MCF 10A (cell line): ENCODE data around the gene SLC5A3. TPM values are rescaled to one million over a fixed set of nuclear protein-coding genes. Genes with fewer than 3 reads are reported as not detected.
A peak's percentile ranks its signal among the peaks of the same experiment; 100 is the strongest.

Experiments
- BruUV-seq: library from RNA; stranded (reverse); fragments of 400-500 nt; replicated peaks from 2 replicates; lab custom pipeline; 2021; lab: Mats Ljungman, UMichigan
- CTCF ChIA-PET: fragments of 300-600 bp; sonication (Branson Sonifier 250); formaldehyde crosslinking; extraction: SDS; loops from one replicate; lab custom pipeline; 2021; ENCODE audit warnings: antibody characterized with exemption, inconsistent platforms; lab: Yijun Ruan, JAX
- POLR2A ChIA-PET: fragments of 300-600, 350-650 bp; sonication (Branson Sonifier 250); formaldehyde crosslinking; extraction: SDS; loops from one replicate; lab custom pipeline; 2020; ENCODE audit warnings: antibody characterized with exemption, inconsistent platforms; lab: Yijun Ruan, JAX
- DNase-seq: peaks from one replicate; pipeline ENCODE4 v3.0.0-alpha.2; 2018; ENCODE audit not compliant: unreplicated experiment
- H3K27ac Mint-ChIP-seq: one replicate; pipeline ENCODE4 v1.8.0; 2022; ENCODE audit warnings: mild to moderate bottlenecking, low read depth, mixed read lengths; ENCODE audit not compliant: unreplicated experiment
- H3K27me3 Mint-ChIP-seq: one replicate; pipeline ENCODE4 v1.8.0; 2022; ENCODE audit warnings: mixed read lengths; ENCODE audit not compliant: insufficient read depth, unreplicated experiment
- H3K36me3 Mint-ChIP-seq: one replicate; pipeline ENCODE4 v1.8.0; 2022; ENCODE audit warnings: mild to moderate bottlenecking, moderate library complexity, mixed read lengths; ENCODE audit not compliant: insufficient read depth, unreplicated experiment
- H3K4me1 Mint-ChIP-seq: one replicate; pipeline ENCODE4 v1.8.0; 2022; ENCODE audit warnings: mixed read lengths; ENCODE audit not compliant: insufficient read depth, unreplicated experiment
- H3K4me3 Mint-ChIP-seq: one replicate; pipeline ENCODE4 v1.8.0; 2022; ENCODE audit warnings: mild to moderate bottlenecking, moderate library complexity, mixed read lengths; ENCODE audit not compliant: unreplicated experiment
- H3K9me3 Mint-ChIP-seq: one replicate; pipeline ENCODE4 v1.8.0; 2022; ENCODE audit warnings: mixed read lengths; ENCODE audit not compliant: unreplicated experiment
- intact Hi-C: fragments of 100-400 bp; cut with micrococcal nuclease; formaldehyde crosslinking; loops from 2 replicates; pipeline ENCODE4 v1.14.1; 2022
- total RNA-seq: library from RNA; stranded (reverse); gene quantifications from 2 replicates; pipeline ENCODE4 v1.2.3, GENCODE V29; 2022
- TF ChIP-seq, protein P1 (sequence below): fragments of 200-600 bp; IDR thresholded peaks from one replicate; pipeline ENCODE4 v1.8.0; 2022; ENCODE audit warnings: antibody characterized with exemption, mild to moderate bottlenecking; ENCODE audit not compliant: unreplicated experiment

SLC5A3 gene
- total RNA-seq, 1 experiment from 2014 or later = 8.5 TPM

DNA sequence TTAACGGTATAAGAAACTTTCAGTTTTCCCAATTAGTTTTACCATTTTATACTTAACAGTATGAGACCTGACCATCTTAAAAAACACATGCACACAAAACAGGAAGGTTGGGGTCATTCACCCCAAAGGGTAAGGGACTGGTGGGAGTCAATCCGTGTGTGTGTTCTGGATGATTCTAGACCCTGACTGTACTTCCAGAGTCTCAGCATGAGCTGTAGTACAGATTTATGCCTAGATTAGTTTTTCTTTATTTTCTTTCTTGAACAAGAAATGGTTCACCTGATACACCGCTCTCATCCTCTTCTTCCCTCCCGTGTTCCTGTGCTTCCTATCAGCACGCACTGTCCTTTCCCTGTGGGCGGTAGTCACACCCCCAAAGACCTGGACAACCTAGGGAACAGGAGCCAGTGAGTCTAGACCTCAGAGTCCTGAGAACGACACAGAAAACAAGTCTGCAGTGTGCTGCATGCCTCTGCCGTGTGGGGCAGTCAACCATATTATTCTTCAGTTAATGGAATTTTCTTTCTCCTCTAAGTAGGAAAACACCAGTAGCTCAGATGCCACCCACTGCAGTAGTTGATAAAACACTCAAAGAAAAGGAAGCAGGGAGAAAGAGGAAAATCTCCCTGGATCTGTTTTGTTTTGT is 38.9 kb upstream of the SLC5A3 start:
- H3K36me3 Mint-ChIP-seq = peaks cover 5% of the 10 kb centered on the region
- DNase-seq = no peak

DNA sequence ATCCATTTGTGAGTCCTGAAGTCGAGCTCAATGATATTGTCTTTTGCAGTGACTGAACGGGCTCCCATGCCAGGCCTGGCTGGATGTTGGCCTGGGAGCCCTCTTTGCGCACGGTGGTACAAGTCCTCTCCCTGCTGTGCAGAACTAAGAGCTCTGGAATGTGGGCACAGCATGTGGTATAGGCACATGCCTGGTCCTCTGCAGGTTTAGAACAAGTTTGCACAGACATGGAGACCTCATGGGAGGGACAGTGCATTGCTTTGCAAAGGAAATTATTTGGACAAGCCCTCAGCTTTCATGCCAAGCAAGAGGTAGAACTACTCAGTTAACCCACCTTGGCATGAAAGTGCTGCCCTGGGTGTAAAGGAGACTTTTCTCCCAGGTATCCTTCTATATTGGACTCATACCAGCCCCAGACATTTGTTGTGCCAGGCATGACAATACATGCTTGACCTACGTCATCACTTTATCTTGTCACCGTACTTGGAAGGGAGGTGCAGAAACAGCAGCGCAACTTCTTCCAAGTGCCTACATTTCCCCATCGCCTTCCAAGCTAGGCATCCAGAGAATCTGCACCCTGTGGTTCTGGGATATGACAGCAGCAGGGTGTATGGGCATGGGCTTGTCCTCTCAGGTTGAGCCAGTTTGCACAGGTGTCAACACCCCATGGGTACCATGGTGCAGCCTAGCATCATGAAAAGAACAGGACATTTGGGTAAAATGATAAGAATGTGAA is 37.6 kb upstream of the SLC5A3 start:
- CTCF ChIA-PET = interaction anchor here (0.7 to 1.3 kb wide), 4 partner anchors 65 to 1687 kb away, joined by 3 to 7 read pairs (median 4); no protein-coding TSS in a partner anchor
- no peaks in the 10 kb centered on the region for H3K9me3 Mint-ChIP-seq

More for the DNA sequence above, 38.9 kb upstream of the SLC5A3 start:
- Mint-ChIP-seq H3K4me1 (peaks cover 43% of the 10 kb centered on the region), H3K27ac (no peak overlapping the region), H3K9me3 (no peaks in the 10 kb centered on the region), H3K4me3 (no peak overlapping the region), H3K27me3 (no peaks in the 10 kb centered on the region)
- intact Hi-C loops = no loop called here
- CTCF ChIA-PET = interaction anchor here (0.7 to 1.3 kb wide), 3 partner anchors 64 to 1686 kb away, joined by 3 to 4 read pairs (median 4); no protein-coding TSS in a partner anchor
- BruUV-seq = no TSS peak
- TF ChIP-seq, protein P1, sequence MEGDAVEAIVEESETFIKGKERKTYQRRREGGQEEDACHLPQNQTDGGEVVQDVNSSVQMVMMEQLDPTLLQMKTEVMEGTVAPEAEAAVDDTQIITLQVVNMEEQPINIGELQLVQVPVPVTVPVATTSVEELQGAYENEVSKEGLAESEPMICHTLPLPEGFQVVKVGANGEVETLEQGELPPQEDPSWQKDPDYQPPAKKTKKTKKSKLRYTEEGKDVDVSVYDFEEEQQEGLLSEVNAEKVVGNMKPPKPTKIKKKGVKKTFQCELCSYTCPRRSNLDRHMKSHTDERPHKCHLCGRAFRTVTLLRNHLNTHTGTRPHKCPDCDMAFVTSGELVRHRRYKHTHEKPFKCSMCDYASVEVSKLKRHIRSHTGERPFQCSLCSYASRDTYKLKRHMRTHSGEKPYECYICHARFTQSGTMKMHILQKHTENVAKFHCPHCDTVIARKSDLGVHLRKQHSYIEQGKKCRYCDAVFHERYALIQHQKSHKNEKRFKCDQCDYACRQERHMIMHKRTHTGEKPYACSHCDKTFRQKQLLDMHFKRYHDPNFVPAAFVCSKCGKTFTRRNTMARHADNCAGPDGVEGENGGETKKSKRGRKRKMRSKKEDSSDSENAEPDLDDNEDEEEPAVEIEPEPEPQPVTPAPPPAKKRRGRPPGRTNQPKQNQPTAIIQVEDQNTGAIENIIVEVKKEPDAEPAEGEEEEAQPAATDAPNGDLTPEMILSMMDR = no peak
- POLR2A ChIA-PET = interaction anchor here (1.0 to 2.5 kb wide), 7 partner anchors 9 to 87 kb away, joined by 3 to 15 read pairs (median 3); partner anchors contain the start of genes MRPS6 and SLC5A3

DNA sequence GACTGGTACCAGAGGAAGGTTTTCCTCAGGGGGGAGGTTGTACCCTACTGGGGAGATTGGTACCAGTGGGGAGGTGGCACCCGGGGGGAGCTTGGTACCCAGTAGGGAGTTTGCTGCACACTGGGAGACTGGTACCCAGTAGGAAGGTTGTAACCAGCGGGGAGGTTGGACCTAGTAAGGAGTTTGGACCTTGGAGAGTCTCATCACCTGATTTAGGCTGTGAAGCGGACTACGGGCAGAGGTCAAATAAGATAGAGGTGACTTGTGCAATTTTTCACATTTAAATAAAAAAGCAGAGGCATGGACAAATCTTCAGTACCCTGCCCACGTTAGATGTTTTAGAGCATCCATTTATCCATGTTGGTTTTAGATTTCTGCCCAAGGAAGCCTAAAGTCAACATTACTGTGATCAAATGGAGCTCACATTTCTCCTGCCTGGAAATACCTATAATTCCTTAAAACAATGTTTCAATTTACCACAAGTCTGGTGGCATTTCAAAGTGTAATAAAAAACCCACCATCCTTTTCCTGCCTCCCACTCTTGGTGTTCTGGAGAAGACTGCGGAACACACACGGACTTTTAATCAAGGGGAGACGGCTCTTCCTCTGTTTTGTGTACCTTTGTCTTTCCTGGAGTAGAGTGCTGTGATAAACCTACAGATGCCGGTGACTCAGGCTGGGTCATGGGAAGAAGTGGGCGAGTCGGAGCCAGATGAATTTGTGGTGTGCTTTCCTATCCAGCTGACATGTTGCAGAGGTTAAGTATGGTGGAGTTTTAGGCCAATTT is 36.2 kb upstream of the SLC5A3 start:
- DNase-seq = peak; percentile 57
- H3K36me3 Mint-ChIP-seq = peaks cover 5% of the 10 kb centered on the region
- CTCF ChIA-PET = no interaction called here
- H3K27ac Mint-ChIP-seq = peak overlapping the region; percentile 72
- no TSS peak for BruUV-seq
- H3K9me3 Mint-ChIP-seq = no peaks in the 10 kb centered on the region
- POLR2A ChIA-PET = interaction anchor here (0.6 to 1.0 kb wide), 4 partner anchors 33 to 91 kb away, joined by 3 read pairs; no protein-coding TSS in a partner anchor
- no peak overlapping the region for H3K4me3 Mint-ChIP-seq
- H3K4me1 Mint-ChIP-seq = peaks cover 38% of the 10 kb centered on the region
- intact Hi-C loops = no loop called here
- H3K27me3 Mint-ChIP-seq = no peaks in the 10 kb centered on the region
- TF ChIP-seq, protein P1 = no peak

More for the DNA sequence above, 37.6 kb upstream of the SLC5A3 start:
- Mint-ChIP-seq H3K27me3 (no peaks in the 10 kb centered on the region), H3K4me3 (no peak overlapping the region), H3K36me3 (peaks cover 5% of the 10 kb centered on the region), H3K27ac (peak overlapping the region; percentile 1), H3K4me1 (peaks cover 38% of the 10 kb centered on the region)
- intact Hi-C loops = no loop called here
- TF ChIP-seq, protein P1 = no peak
- BruUV-seq = no TSS peak
- POLR2A ChIA-PET = interaction anchor here (0.5 to 2.5 kb wide), 8 partner anchors 10 to 99 kb away, joined by 3 to 15 read pairs (median 3); partner anchors contain the start of genes MRPS6 and SLC5A3
- DNase-seq = peak; percentile 80
